ENCODE data around the gene FAM149B1. TPM values are rescaled to one million over a fixed set of nuclear protein-coding genes. Genes with fewer than 3 reads are reported as not detected.

Gene FAM149B1
- total RNA-seq (2022) (13.2 and 14.1 TPM in 2 replicates), Bru-seq, nascent RNA (percentile 60 among the genes with signal in this experiment), BruChase-seq, experiment 1, labeled RNA remaining after a 2-hour chase (percentile 51 among the genes with signal in this experiment), BruChase-seq, experiment 2, labeled RNA remaining after a 6-hour chase (percentile 54 among the genes with signal in this experiment)
- long read RNA-seq, partial matches to known transcripts: 1 of 9 reads
- long read RNA-seq, other reads (novel, unspliced or antisense): 8 of 9 reads

GRCh38 chr10:73167783-73168464 is at the start of gene FAM149B1, which contains the start of gene ECD:
Gene FAM149B1, plus strand, starts transcription at chr10:73168119. Its CDS starts 221 bp downstream, at chr10:73168340.
Gene ECD, minus strand, starts transcription at chr10:73168008. Its CDS starts 4,071 bp downstream, at chr10:73163937.
- no TSS peak for BruUV-seq (replicated peaks)

GRCh38 chr10:73119457-73119856 is 48.5 kb upstream of the FAM149B1 start:
- Mint-ChIP-seq H3K27ac (ENCODE audit: unreplicated experiment) (no peak overlapping the region), H3K4me3 (ENCODE audit: unreplicated experiment) (no peak overlapping the region), H3K9me3 (ENCODE audit: unreplicated experiment) (no peaks in the 10 kb centered on the region), H3K36me3 (ENCODE audit: insufficient read depth, unreplicated experiment) (peaks cover 27% of the 10 kb centered on the region), H3K27me3 (ENCODE audit: insufficient read depth, unreplicated experiment) (no peaks in the 10 kb centered on the region), H3K4me1 (ENCODE audit: low read depth, unreplicated experiment) (peaks cover 21% of the 10 kb centered on the region)
- H3K4me3 ChIP-seq (ENCODE audit: low read depth, low read length): no peak overlapping the region
- DNase-seq: no peak
- H3K27me3 ChIP-seq (replicated peaks; ENCODE audit: control insufficient read depth, insufficient read depth, low read length): no peaks in the 10 kb centered on the region
- H3K36me3 ChIP-seq (ENCODE audit: control insufficient read depth, insufficient read depth, low read length): peaks cover 4% of the 10 kb centered on the region; the same call in 1 of the 2 replicates
- POLR2A ChIA-PET: no interaction called here
- H3K9me3 ChIP-seq: no peaks in the 10 kb centered on the region
- CTCF ChIA-PET: interaction anchor here (0.5 to 1.0 kb wide), 2 partner anchors 9 to 23 kb away, joined by 3 to 4 read pairs; partner anchors contain the start of gene NUDT13
- H3K4me1 ChIP-seq: peaks cover 31% of the 10 kb centered on the region
- intact Hi-C loops (cut with micrococcal nuclease; ENCODE audit: unreplicated experiment): loop anchor here (2.0 kb wide), 1 partner anchor 13 kb away; no protein-coding TSS in a partner anchor
- BruUV-seq (replicated peaks): no TSS peak
- TF ChIP-seq CTCF (IDR thresholded peaks at IDR 0.05; ENCODE audit: insufficient read depth in 1 of 2, low read depth in 1 of 2, low read length in 1 of 2, severe bottlenecking in 1 of 2, unreplicated experiment in 1 of 2): no peak

More at GRCh38 chr10:73167783-73168464, at the start of gene FAM149B1, which contains the start of gene ECD:
- intact Hi-C loops (cut with micrococcal nuclease; ENCODE audit: unreplicated experiment): loop anchor here (1.0 to 5.0 kb wide), 6 partner anchors 36 to 84 kb away; partner anchors contain the start of genes DNAJC9, MRPS16, NUDT13 and P4HA1
- CTCF ChIA-PET: interaction anchor here (0.5 to 1.5 kb wide), 7 partner anchors 10 to 861 kb away, joined by 3 to 20 read pairs (median 5); partner anchors contain the start of genes DNAJC9 and P4HA1
- Mint-ChIP-seq H3K4me3 (ENCODE audit: unreplicated experiment) (peak within 1 kb of the TSS; percentile 94), H3K36me3 (ENCODE audit: insufficient read depth, unreplicated experiment) (peaks cover 45% of the 10 kb centered on the region), H3K27me3 (ENCODE audit: insufficient read depth, unreplicated experiment) (no peaks in the 10 kb centered on the region), H3K9me3 (ENCODE audit: unreplicated experiment) (no peaks in the 10 kb centered on the region), H3K4me1 (ENCODE audit: low read depth, unreplicated experiment) (peaks cover 14% of the 10 kb centered on the region), H3K27ac (ENCODE audit: unreplicated experiment) (peak within 1 kb of the TSS; percentile 98)
- TF ChIP-seq CTCF (IDR thresholded peaks at IDR 0.05; ENCODE audit: insufficient read depth in 1 of 2, low read depth in 1 of 2, low read length in 1 of 2, severe bottlenecking in 1 of 2, unreplicated experiment in 1 of 2): peak; percentile 55 to 65
- no peaks in the 10 kb centered on the region for H3K36me3 ChIP-seq (ENCODE audit: control insufficient read depth, insufficient read depth, low read length)
- POLR2A ChIA-PET: interaction anchor here (0.5 to 3.0 kb wide), 11 partner anchors 9 to 247 kb away, joined by 3 to 29 read pairs (median 4); partner anchors contain the start of genes DNAJC9, MRPS16 and P4HA1
- H3K4me3 ChIP-seq (ENCODE audit: low read depth, low read length): peak within 1 kb of the TSS; percentile 82
- H3K27me3 ChIP-seq (replicated peaks; ENCODE audit: control insufficient read depth, insufficient read depth, low read length): no peaks in the 10 kb centered on the region
- H3K4me1 ChIP-seq: peaks cover 10% of the 10 kb centered on the region; the same call in 1 of the 2 replicates
- DNase-seq: peak; percentile 98 to 99
- H3K9me3 ChIP-seq: no peaks in the 10 kb centered on the region

DNA sequence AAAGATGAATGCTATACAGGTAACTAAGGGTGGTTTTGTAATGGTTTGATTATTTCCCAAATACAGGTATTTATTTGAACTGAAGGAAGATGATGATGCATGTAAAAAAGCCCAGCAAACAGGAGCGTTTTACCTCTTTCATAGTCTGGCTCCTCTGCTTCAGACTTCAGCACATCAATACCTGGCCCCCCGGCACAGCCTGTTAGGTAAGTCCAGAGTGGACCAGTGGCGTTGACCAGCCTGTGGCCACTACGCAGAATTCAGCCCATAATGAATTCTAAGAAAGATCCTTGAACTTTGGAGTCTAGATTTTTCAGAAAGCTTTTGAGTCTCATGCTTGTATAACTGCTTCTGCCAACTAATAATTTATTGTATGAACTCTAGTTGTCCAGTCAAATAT is 48.0 kb upstream of the FAM149B1 start:
- Histone ChIP-seq H3K27me3 (replicated peaks; ENCODE audit: control insufficient read depth, insufficient read depth, low read length) (no peaks in the 10 kb centered on the region), H3K36me3 (ENCODE audit: control insufficient read depth, insufficient read depth, low read length) (peaks cover 5% of the 10 kb centered on the region), H3K9me3 (no peaks in the 10 kb centered on the region), H3K4me3 (ENCODE audit: low read depth, low read length) (no peak overlapping the region), H3K4me1 (peaks cover 31% of the 10 kb centered on the region)
- DNase-seq: no peak
- Mint-ChIP-seq H3K4me1 (ENCODE audit: low read depth, unreplicated experiment) (peaks cover 21% of the 10 kb centered on the region), H3K36me3 (ENCODE audit: insufficient read depth, unreplicated experiment) (peaks cover 29% of the 10 kb centered on the region), H3K4me3 (ENCODE audit: unreplicated experiment) (no peak overlapping the region), H3K9me3 (ENCODE audit: unreplicated experiment) (no peaks in the 10 kb centered on the region), H3K27me3 (ENCODE audit: insufficient read depth, unreplicated experiment) (no peaks in the 10 kb centered on the region), H3K27ac (ENCODE audit: unreplicated experiment) (no peak overlapping the region)
- intact Hi-C loops (cut with micrococcal nuclease; ENCODE audit: unreplicated experiment): loop anchor here (2.0 kb wide), 1 partner anchor 13 kb away; no protein-coding TSS in a partner anchor
- no TSS peak for BruUV-seq (replicated peaks)
- ChIA-PET POLR2A (no interaction called here), CTCF (no interaction called here)
- TF ChIP-seq CTCF (IDR thresholded peaks at IDR 0.05; ENCODE audit: insufficient read depth in 1 of 2, low read depth in 1 of 2, low read length in 1 of 2, severe bottlenecking in 1 of 2, unreplicated experiment in 1 of 2): no peak
